ENCODE results near the gene UBE3B.

Gene UBE3B

GRCh38 chr12:109554761-109555160 is 77.3 kb downstream of the UBE3B start:
- DNase-seq, result no peak

GRCh38 chr12:109555431-109556315 is 78.2 kb downstream of the UBE3B start:
- DNase-seq, result no peak

- no peak for DNase-seq
These were observed 79.8 kb downstream of the UBE3B start for GRCh38 chr12:109557200-109557599.

GRCh38 chr12:109557805-109558204 is 80.4 kb downstream of the UBE3B start:
- DNase-seq, result no peak

- DNase-seq, result no peak
These were observed 81.2 kb downstream of the UBE3B start for GRCh38 chr12:109558374-109559199.

GRCh38 chr12:109559200-109559505 is 81.7 kb downstream of the UBE3B start:
- DNase-seq, result no peak

GRCh38 chr12:109559601-109560000 is 82.2 kb downstream of the UBE3B start:
- DNase-seq, result no peak

GRCh38 chr12:109560867-109561710 is 83.7 kb downstream of the UBE3B start:
- no peak for DNase-seq

- no peak for DNase-seq
These were observed 84.2 kb downstream of the UBE3B start for GRCh38 chr12:109561711-109562030.

GRCh38 chr12:109562871-109563270 is 85.4 kb downstream of the UBE3B start:
- DNase-seq, result no peak

GRCh38 chr12:109563291-109564284 is 86.2 kb downstream of the UBE3B start:
- DNase-seq, result no peak

- DNase-seq, result no peak
These were observed 89.0 kb downstream of the UBE3B start for GRCh38 chr12:109566424-109566823.

GRCh38 chr12:109567296-109567695 is 89.9 kb downstream of the UBE3B start:
- no peak for DNase-seq

- DNase-seq, result no peak
These were observed 90.5 kb downstream of the UBE3B start for GRCh38 chr12:109567967-109568366.

- DNase-seq, result no peak
These were observed 91.1 kb downstream of the UBE3B start for GRCh38 chr12:109568486-109568885.

GRCh38 chr12:109571773-109572505 is 94.5 kb downstream of the UBE3B start:
- DNase-seq, result no peak

- DNase-seq, result no peak
These were observed 95.0 kb downstream of the UBE3B start for GRCh38 chr12:109572506-109572845.

GRCh38 chr12:109573029-109573913 is 95.8 kb downstream of the UBE3B start, which contains the start of the genes MMAB and MVK:
MMAB (minus strand) TSS chr12:109573504; CDS start chr12:109573480, 24 bp downstream.
MVK (plus strand) TSS chr12:109573794; CDS start chr12:109574823, 1,029 bp downstream.
- DNase-seq, result peak; percentile 100

- DNase-seq, result no peak
These were observed 96.4 kb downstream of the UBE3B start for GRCh38 chr12:109573914-109574244.

- no peak for DNase-seq
These were observed 98.2 kb downstream of the UBE3B start for GRCh38 chr12:109575683-109576082.
